Epithelial cell of esophagus (primary cell): ENCODE results near the gene PRUNE2.

Source experiments
- DNase-seq: peaks from one replicate; pipeline ENCODE4 v3.0.0; 2010; ENCODE audit warnings: low read depth
- H3K4me3 ChIP-seq: 2 replicates; pipeline ENCODE4 v1.5.1; 2011; ENCODE audit warnings: mild to moderate bottlenecking, low read length, control low read depth
- TF ChIP-seq, protein P1 (sequence below): IDR thresholded peaks from 2 replicates; pipeline ENCODE4 v1.5.1; 2011; ENCODE audit warnings: low read depth, mild to moderate bottlenecking, low read length, control low read depth, inconsistent platforms; ENCODE audit not compliant: insufficient read depth; ENCODE audit errors: missing control alignments

Gene PRUNE2

DNA sequence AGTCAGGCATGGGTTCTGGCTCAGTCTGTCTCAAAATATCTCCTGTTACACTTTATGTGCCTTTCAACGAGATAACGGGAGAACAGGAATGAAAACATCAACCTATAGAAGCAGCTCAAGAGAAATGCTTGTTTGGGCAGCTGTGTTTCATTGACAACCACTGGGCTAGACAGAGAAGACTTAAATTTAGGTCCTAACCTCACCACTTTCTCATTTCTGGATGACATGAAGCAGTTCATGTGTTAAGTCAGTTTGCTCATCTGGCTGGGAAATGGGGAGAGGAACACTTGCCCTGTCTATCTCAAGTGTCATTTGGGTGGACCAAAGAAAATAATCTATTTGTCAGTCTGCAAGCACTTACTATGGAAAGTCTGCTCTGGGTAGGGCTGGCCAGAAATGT is 208.4 kb downstream of the PRUNE2 start:
- H3K4me3 ChIP-seq = no peak overlapping the region
- TF ChIP-seq, protein P1, sequence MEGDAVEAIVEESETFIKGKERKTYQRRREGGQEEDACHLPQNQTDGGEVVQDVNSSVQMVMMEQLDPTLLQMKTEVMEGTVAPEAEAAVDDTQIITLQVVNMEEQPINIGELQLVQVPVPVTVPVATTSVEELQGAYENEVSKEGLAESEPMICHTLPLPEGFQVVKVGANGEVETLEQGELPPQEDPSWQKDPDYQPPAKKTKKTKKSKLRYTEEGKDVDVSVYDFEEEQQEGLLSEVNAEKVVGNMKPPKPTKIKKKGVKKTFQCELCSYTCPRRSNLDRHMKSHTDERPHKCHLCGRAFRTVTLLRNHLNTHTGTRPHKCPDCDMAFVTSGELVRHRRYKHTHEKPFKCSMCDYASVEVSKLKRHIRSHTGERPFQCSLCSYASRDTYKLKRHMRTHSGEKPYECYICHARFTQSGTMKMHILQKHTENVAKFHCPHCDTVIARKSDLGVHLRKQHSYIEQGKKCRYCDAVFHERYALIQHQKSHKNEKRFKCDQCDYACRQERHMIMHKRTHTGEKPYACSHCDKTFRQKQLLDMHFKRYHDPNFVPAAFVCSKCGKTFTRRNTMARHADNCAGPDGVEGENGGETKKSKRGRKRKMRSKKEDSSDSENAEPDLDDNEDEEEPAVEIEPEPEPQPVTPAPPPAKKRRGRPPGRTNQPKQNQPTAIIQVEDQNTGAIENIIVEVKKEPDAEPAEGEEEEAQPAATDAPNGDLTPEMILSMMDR = no peak
- no peak for DNase-seq

DNA sequence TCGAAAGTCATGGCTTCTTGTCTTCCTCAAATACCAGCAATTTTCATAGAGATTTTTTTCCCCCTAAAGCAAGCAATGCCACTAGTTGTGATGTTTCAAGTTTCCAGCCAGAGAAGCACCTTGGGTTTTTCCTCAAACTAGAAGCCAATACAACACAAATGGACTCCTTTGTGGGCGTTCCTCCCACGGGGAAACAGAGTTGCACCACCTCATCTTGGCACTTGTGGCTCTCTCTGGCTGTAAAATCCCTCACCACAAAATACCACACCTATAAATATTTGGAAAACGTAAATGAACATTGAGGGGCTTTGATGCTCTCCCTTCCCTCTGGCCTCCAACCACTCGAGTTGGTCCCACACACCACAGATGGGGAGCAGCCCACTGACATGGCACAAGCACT is 208.8 kb downstream of the PRUNE2 start:
- TF ChIP-seq, protein P1 = no peak
- no peak for DNase-seq
- H3K4me3 ChIP-seq = no peak overlapping the region

DNA sequence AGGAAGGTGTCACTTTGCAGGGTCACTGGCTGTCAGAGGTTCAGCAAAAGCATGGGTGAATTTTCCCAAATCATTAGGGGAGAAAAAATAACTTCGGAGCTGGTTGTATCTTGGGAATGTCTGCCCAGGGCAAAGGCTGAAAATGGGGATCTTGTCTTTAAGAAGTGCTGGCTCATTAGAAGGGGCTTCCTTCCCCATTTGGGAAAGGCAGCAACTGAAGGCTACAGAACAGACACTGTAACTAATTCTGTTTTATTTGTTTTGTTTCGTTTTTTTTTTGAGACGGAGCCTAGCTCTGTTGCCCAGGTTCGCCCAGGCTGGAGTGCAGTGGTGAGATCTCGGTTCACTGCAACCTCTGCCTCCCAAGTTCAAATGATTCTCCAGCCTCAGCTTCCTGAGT is 212.0 kb downstream of the PRUNE2 start:
- H3K4me3 ChIP-seq = no peak overlapping the region
- TF ChIP-seq, protein P1 = no peak
- no peak for DNase-seq

DNA sequence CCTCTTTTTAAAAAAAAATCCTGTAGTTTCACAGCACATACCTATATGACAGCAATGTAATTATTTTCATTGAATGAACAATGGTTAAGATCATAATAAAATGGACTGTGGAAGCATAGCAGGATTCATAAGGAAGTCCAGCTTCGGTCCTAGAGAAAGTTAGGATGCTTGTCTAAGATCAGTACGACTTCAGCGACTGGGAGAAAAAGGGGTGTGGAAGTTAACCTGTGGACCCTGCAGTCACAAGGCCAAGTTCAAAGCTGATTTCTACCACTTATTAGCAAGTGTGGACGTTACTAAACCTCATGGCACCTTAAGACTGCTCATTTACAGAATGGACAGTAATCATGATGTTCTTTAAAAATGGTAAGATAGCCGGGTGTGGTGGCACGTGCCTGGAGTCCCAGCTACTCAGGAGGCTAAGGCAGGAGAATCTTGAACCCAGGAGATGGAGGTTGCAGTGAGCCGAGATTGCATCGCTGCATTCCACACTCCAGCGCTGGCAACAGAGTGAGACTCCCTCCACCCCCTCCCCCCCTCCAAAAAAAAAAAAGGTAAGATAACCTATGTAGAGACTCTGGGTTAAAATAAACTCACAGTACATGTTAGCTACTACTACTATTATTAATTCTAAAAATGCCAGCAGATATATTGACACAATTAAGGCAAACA is 213.3 kb downstream of the PRUNE2 start:
- TF ChIP-seq, protein P1 = no peak
- DNase-seq = no peak
- no peak overlapping the region for H3K4me3 ChIP-seq

DNA sequence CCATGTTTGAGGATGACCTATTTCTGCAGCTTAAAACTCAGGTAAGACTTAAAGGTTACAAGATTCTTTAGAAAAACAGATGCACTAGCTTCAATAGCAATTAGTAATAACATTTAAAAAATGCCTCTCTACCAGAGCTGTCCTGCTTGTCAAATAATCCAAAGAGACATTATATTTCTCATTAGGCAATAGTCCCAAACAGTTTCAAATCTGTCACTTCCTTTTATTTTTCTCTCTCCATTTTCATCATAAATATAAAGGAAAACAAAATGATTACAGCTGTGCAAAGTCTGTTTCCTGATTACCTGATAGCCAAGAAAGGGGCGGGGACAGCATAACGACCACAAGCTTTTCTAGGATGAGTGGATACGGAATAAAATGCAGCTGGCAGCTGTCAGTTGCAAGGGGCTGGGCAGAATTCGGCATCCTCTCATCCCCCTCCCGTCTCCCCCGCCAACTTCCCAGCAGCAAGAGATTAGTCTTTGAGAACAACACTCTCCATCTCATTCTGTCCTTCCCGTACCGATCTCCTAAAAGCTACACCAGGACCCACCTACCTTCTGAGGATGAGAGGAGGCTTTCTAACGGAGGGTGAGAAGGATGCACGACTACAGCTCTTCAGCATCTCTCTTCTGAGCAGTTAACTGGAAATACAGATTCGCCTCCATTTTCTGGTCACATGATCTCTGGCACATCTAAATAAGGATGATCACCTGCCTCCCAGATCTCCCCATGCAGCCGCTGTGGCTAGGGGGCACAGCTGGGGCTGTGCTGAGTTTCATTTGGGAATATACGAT is 214.2 kb downstream of the PRUNE2 start:
- TF ChIP-seq, protein P1 = no peak
- no peak overlapping the region for H3K4me3 ChIP-seq
- DNase-seq = no peak

DNA sequence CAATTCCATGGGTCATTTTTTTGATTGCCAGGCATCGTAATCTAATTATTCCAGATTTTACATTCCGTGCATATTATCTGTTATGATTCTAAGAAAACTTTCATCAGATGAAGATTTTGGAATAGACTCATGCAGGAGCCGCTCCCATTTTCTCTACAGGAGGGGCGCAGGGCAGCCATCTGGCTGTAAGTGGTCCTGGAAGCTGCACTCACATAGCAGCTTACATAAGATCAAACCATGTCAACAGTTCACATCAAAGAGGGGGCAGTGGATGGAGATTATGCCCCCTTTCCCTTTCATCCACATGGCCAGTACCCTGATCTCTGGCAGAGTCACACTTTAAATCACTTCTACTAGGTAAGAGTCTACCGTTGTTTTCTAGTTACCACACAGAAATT is 214.9 kb downstream of the PRUNE2 start:
- no peak overlapping the region for H3K4me3 ChIP-seq
- TF ChIP-seq, protein P1 = no peak
- DNase-seq = no peak
